Measurements from ENCODE around the gene ERF.

ERF gene

GRCh38 chr19:42278452-42279154, 23.7 kb upstream of the ERF start:
- no peak for DNase-seq (ENCODE audit: low read depth in 1 of 2, low spot score in 1 of 2)
- in situ Hi-C loops (cut with HindIII; ENCODE audit: low pct_unique_long_range_greater_than_20kb, low sequenced_read_pairs) = no loop called here
- TF ChIP-seq JUND (IDR thresholded peaks at IDR 0.05; ENCODE audit: low read depth) = no peak

GRCh38 chr19:42277821-42278451, 23.0 kb upstream of the ERF start:
- no peak for TF ChIP-seq JUND (IDR thresholded peaks at IDR 0.05; ENCODE audit: low read depth)
- in situ Hi-C loops (cut with HindIII; ENCODE audit: low pct_unique_long_range_greater_than_20kb, low sequenced_read_pairs) = no loop called here
- no peak for DNase-seq (ENCODE audit: low read depth in 1 of 2, low spot score in 1 of 2)

GRCh38 chr19:42276821-42277220, 21.9 kb upstream of the ERF start:
- in situ Hi-C loops (cut with HindIII; ENCODE audit: low pct_unique_long_range_greater_than_20kb, low sequenced_read_pairs) = no loop called here
- no peak for TF ChIP-seq JUND (IDR thresholded peaks at IDR 0.05; ENCODE audit: low read depth)
- no peak for DNase-seq (ENCODE audit: low read depth in 1 of 2, low spot score in 1 of 2)

- in situ Hi-C loops (cut with HindIII; ENCODE audit: low pct_unique_long_range_greater_than_20kb, low sequenced_read_pairs) = no loop called here
- no peak for DNase-seq (ENCODE audit: low read depth in 1 of 2, low spot score in 1 of 2)
- TF ChIP-seq JUND (IDR thresholded peaks at IDR 0.05; ENCODE audit: low read depth) = no peak
Observed at GRCh38 chr19:42276284-42276683, 21.4 kb upstream of the ERF start.

GRCh38 chr19:42275517-42275916, 20.6 kb upstream of the ERF start:
- TF ChIP-seq JUND (IDR thresholded peaks at IDR 0.05; ENCODE audit: low read depth) = no peak
- in situ Hi-C loops (cut with HindIII; ENCODE audit: low pct_unique_long_range_greater_than_20kb, low sequenced_read_pairs) = no loop called here
- no peak for DNase-seq (ENCODE audit: low read depth in 1 of 2, low spot score in 1 of 2)

GRCh38 chr19:42275103-42275502, 20.2 kb upstream of the ERF start:
- no peak for TF ChIP-seq JUND (IDR thresholded peaks at IDR 0.05; ENCODE audit: low read depth)
- DNase-seq (ENCODE audit: low read depth in 1 of 2, low spot score in 1 of 2) = no peak
- in situ Hi-C loops (cut with HindIII; ENCODE audit: low pct_unique_long_range_greater_than_20kb, low sequenced_read_pairs) = no loop called here

GRCh38 chr19:42274065-42274682, 19.2 kb upstream of the ERF start:
- in situ Hi-C loops (cut with HindIII; ENCODE audit: low pct_unique_long_range_greater_than_20kb, low sequenced_read_pairs) = no loop called here
- TF ChIP-seq JUND (IDR thresholded peaks at IDR 0.05; ENCODE audit: low read depth) = no peak
- no peak for DNase-seq (ENCODE audit: low read depth in 1 of 2, low spot score in 1 of 2)

GRCh38 chr19:42273407-42274064, 18.6 kb upstream of the ERF start:
- in situ Hi-C loops (cut with HindIII; ENCODE audit: low pct_unique_long_range_greater_than_20kb, low sequenced_read_pairs) = no loop called here
- no peak for TF ChIP-seq JUND (IDR thresholded peaks at IDR 0.05; ENCODE audit: low read depth)
- no peak for DNase-seq (ENCODE audit: low read depth in 1 of 2, low spot score in 1 of 2)

GRCh38 chr19:42272989-42273406, 18.1 kb upstream of the ERF start:
- no peak for TF ChIP-seq JUND (IDR thresholded peaks at IDR 0.05; ENCODE audit: low read depth)
- in situ Hi-C loops (cut with HindIII; ENCODE audit: low pct_unique_long_range_greater_than_20kb, low sequenced_read_pairs) = no loop called here
- DNase-seq (ENCODE audit: low read depth in 1 of 2, low spot score in 1 of 2) = no peak

- TF ChIP-seq JUND (IDR thresholded peaks at IDR 0.05; ENCODE audit: low read depth) = no peak
- no peak for DNase-seq (ENCODE audit: low read depth in 1 of 2, low spot score in 1 of 2)
- in situ Hi-C loops (cut with HindIII; ENCODE audit: low pct_unique_long_range_greater_than_20kb, low sequenced_read_pairs) = no loop called here
Observed at GRCh38 chr19:42272535-42272897, 17.6 kb upstream of the ERF start.

GRCh38 chr19:42271861-42272534, 17.1 kb upstream of the ERF start:
- in situ Hi-C loops (cut with HindIII; ENCODE audit: low pct_unique_long_range_greater_than_20kb, low sequenced_read_pairs) = no loop called here
- no peak for TF ChIP-seq JUND (IDR thresholded peaks at IDR 0.05; ENCODE audit: low read depth)
- DNase-seq (ENCODE audit: low read depth in 1 of 2, low spot score in 1 of 2) = no peak

GRCh38 chr19:42271045-42271419, 16.1 kb upstream of the ERF start:
- DNase-seq (ENCODE audit: low read depth in 1 of 2, low spot score in 1 of 2) = no peak
- TF ChIP-seq JUND (IDR thresholded peaks at IDR 0.05; ENCODE audit: low read depth) = no peak
- in situ Hi-C loops (cut with HindIII; ENCODE audit: low pct_unique_long_range_greater_than_20kb, low sequenced_read_pairs) = no loop called here

Measured in T47D (cell line).